Activated T-helper 2 cell treated with anti-CD3 and anti-CD28 coated beads, Interferon-gamma antibody, Interleukin-2, Interleukin-4, amounts not matched to agents 10 μg/mL and 5 μg/mL and 100 μg/mL, durations not matched to agents 14 hours and 24 hours and 36 hours (primary cell): ENCODE measurements around the gene SH3GLB1. TPM values are rescaled to one million over a fixed set of nuclear protein-coding genes. Genes with fewer than 3 reads are reported as not detected.

Source experiments
- DNase-seq: peaks from one replicate; pipeline ENCODE4 v3.0.0; 2021; ENCODE audit warnings: low spot score
- H3K27ac Mint-ChIP-seq: one replicate; pipeline ENCODE4 v1.8.0; 2021; ENCODE audit warnings: mixed read lengths
- H3K27me3 Mint-ChIP-seq: one replicate; pipeline ENCODE4 v1.8.0; 2021; ENCODE audit warnings: low read depth, mixed read lengths
- H3K36me3 Mint-ChIP-seq: one replicate; pipeline ENCODE4 v1.8.0; 2021; ENCODE audit warnings: low read depth, mixed read lengths
- H3K4me1 Mint-ChIP-seq: one replicate; pipeline ENCODE4 v1.8.0; 2021; ENCODE audit warnings: low read depth, mixed read lengths
- H3K4me3 Mint-ChIP-seq: one replicate; pipeline ENCODE4 v1.8.0; 2021; ENCODE audit warnings: low read depth, mild to moderate bottlenecking, moderate library complexity, mixed read lengths
- H3K9me3 Mint-ChIP-seq: one replicate; pipeline ENCODE4 v1.8.0; 2021; ENCODE audit warnings: mixed read lengths
- intact Hi-C: fragments of 100-400 bp; cut with micrococcal nuclease; formaldehyde crosslinking; loops from one replicate; pipeline ENCODE4 v1.15.1; 2023
- total RNA-seq: library from RNA; stranded (reverse); gene quantifications from 2 replicates; pipeline ENCODE4 v1.2.3, GENCODE V29; 2022

Gene SH3GLB1
- total RNA-seq, 1 donor from 2014 or later: 60.5 TPM

- Mint-ChIP-seq H3K9me3 (no peaks in the 10 kb centered on the region), H3K27ac (peak overlapping the region; percentile 93), H3K27me3 (peaks cover 8% of the 10 kb centered on the region), H3K4me1 (peaks cover 40% of the 10 kb centered on the region), H3K4me3 (peak overlapping the region; percentile 98), H3K36me3 (peaks cover 23% of the 10 kb centered on the region)
- DNase-seq: no peak
- intact Hi-C loops: loop anchor here (2.0 to 10.0 kb wide), 6 partner anchors 35 to 619 kb away; partner anchors contain the start of gene LMO4
These were observed 1.2 kb downstream of the SH3GLB1 start for GRCh38 chr1:86705665-86705985.

DNA sequence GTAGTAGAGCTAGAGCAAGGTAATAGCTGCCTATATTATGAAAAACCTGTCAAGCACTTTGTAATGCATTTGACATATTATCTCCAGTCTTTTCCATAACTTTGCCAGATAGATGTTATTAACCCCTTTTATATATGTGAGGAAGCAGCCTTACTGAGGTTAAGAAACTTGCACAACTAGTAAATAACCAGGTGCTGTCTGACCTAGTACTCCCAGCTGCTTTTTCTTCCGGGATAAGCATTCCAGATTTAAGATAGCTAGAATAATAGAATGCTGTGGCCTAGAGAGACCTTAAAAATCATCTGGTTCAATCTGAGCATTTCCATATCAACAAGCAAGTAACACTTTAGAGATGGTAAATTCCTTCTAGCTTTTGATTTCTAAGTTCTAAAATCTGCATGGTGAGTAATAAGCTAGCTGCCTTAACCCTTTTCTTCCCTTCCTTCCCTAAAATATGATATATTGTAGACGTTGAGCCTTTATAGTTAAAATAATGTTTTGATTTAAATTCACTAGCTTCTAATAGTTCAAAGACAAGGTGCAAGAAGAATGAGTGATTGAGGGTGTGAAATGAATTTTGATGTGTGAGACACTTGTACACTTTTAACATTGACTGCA is 1.8 kb downstream of the SH3GLB1 start:
- peaks cover 23% of the 10 kb centered on the region for H3K36me3 Mint-ChIP-seq
- H3K27ac Mint-ChIP-seq: peak overlapping the region; percentile 70
- intact Hi-C loops: loop anchor here (10.0 kb wide), 5 partner anchors 201 to 619 kb away; partner anchors contain the start of gene LMO4
- H3K9me3 Mint-ChIP-seq: no peaks in the 10 kb centered on the region
- H3K4me3 Mint-ChIP-seq: peak overlapping the region; percentile 98
- H3K4me1 Mint-ChIP-seq: peaks cover 40% of the 10 kb centered on the region
- no peak for DNase-seq
- peaks cover 8% of the 10 kb centered on the region for H3K27me3 Mint-ChIP-seq

DNA sequence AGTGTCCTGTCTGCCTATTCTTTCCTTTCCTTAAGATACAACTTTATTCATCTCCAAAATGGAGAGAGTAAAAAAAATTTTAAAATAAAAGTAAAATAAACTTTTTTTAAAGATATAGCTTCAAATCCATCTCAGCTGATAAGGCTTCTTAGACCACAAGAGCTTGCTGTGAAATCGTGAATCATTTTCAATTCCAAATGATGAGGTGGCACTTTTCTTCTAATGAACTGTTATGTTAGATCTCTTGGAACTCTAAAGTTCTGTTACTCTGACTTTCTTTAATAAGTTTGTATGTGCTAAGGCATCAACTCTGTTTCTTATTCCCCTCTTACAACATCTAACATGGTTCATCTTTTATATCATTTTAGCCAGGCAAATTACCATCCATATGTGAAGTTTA is 4.5 kb downstream of the SH3GLB1 start:
- Mint-ChIP-seq H3K4me3 (no peak overlapping the region), H3K36me3 (peaks cover 23% of the 10 kb centered on the region), H3K9me3 (no peaks in the 10 kb centered on the region), H3K4me1 (peaks cover 30% of the 10 kb centered on the region), H3K27me3 (no peaks in the 10 kb centered on the region), H3K27ac (no peak overlapping the region)
- DNase-seq: no peak
- intact Hi-C loops: loop anchor here (10.0 kb wide), 5 partner anchors 204 to 616 kb away; partner anchors contain the start of gene LMO4

GRCh38 chr1:86712088-86712860 is 7.9 kb downstream of the SH3GLB1 start:
- Mint-ChIP-seq H3K4me3 (no peak overlapping the region), H3K4me1 (peaks cover 27% of the 10 kb centered on the region), H3K27me3 (no peaks in the 10 kb centered on the region), H3K36me3 (peaks cover 26% of the 10 kb centered on the region), H3K27ac (no peak overlapping the region), H3K9me3 (no peaks in the 10 kb centered on the region)
- intact Hi-C loops: no loop called here
- no peak for DNase-seq

- intact Hi-C loops: no loop called here
These were observed 9.1 kb downstream of the SH3GLB1 start for GRCh38 chr1:86713477-86713876.

GRCh38 chr1:86714159-86714558 is 9.8 kb downstream of the SH3GLB1 start:
- H3K27ac Mint-ChIP-seq: peak overlapping the region; percentile 3
- H3K27me3 Mint-ChIP-seq: no peaks in the 10 kb centered on the region
- H3K4me1 Mint-ChIP-seq: peaks cover 24% of the 10 kb centered on the region
- no peak for DNase-seq
- H3K4me3 Mint-ChIP-seq: no peak overlapping the region
- H3K9me3 Mint-ChIP-seq: no peaks in the 10 kb centered on the region
- intact Hi-C loops: no loop called here
- peaks cover 24% of the 10 kb centered on the region for H3K36me3 Mint-ChIP-seq

More at GRCh38 chr1:86713477-86713876, 9.1 kb downstream of the SH3GLB1 start:
- H3K27me3 Mint-ChIP-seq: no peaks in the 10 kb centered on the region
- no peaks in the 10 kb centered on the region for H3K9me3 Mint-ChIP-seq
- no peak for DNase-seq
- H3K4me3 Mint-ChIP-seq: no peak overlapping the region
- H3K4me1 Mint-ChIP-seq: peaks cover 25% of the 10 kb centered on the region
- H3K36me3 Mint-ChIP-seq: peaks cover 22% of the 10 kb centered on the region
- H3K27ac Mint-ChIP-seq: no peak overlapping the region

DNA sequence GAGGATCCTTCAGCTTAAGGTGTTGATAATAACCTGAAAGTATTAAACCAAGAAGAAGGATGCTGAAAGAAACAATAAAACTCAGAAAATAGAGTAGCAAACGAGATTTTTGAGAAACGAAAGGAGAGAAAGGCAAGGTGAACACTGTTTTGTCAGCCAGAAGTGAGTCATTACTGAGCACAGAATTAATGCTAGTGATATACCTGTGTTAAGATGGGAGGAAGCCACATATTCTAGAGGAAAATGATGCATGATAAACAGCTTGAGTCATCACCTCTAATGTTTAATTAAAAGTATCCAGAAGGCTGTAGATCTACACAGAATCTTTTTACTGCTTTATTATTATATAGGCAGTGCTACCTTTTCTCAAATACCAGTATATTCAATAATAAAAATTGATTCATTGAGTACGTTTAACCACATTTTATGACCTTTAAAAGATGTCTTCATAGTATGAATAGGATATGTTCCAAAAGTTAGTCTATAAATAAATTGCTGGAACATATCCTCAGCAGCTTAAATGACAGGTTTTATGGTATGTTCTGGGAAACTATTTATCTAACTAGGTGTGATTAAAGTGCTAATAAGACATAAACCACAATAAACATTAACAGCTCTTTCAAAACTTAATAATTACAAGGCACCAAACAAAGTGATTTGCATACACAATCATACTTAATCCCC is 10.3 kb downstream of the SH3GLB1 start:
- intact Hi-C loops: no loop called here
- Mint-ChIP-seq H3K27me3 (no peaks in the 10 kb centered on the region), H3K4me1 (peaks cover 22% of the 10 kb centered on the region), H3K9me3 (no peaks in the 10 kb centered on the region), H3K4me3 (no peak overlapping the region), H3K36me3 (peaks cover 27% of the 10 kb centered on the region), H3K27ac (peak overlapping the region; percentile 3)
- DNase-seq: no peak

- Mint-ChIP-seq H3K27ac (no peak overlapping the region), H3K27me3 (no peaks in the 10 kb centered on the region), H3K36me3 (peaks cover 28% of the 10 kb centered on the region), H3K4me3 (no peak overlapping the region), H3K4me1 (peaks cover 14% of the 10 kb centered on the region), H3K9me3 (no peaks in the 10 kb centered on the region)
- no peak for DNase-seq
- intact Hi-C loops: no loop called here
These were observed 14.4 kb downstream of the SH3GLB1 start for GRCh38 chr1:86718786-86719185.

DNA sequence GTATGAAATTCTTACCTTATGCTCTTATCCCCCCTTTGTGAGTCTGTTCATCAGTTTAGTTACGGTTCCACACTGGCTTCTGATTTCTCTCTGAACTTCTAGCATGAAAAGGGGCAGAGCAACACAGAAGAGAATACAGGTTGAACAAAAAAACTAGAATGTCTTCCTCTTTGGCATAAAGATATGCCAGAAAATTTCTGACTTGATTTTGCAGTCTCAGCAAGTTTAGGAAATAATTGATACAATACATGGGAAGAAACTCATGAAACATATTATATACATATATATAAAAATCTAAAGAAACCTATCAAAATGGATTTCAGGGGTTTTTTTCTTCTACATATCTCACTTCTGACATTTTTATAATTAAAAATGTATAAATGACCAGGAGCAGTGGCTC is 27.0 kb downstream of the SH3GLB1 start:
- Mint-ChIP-seq H3K4me1 (peaks cover 3% of the 10 kb centered on the region), H3K4me3 (no peak overlapping the region), H3K36me3 (peaks cover 57% of the 10 kb centered on the region), H3K9me3 (no peaks in the 10 kb centered on the region), H3K27ac (no peak overlapping the region), H3K27me3 (no peaks in the 10 kb centered on the region)
- intact Hi-C loops: no loop called here
- DNase-seq: no peak

DNA sequence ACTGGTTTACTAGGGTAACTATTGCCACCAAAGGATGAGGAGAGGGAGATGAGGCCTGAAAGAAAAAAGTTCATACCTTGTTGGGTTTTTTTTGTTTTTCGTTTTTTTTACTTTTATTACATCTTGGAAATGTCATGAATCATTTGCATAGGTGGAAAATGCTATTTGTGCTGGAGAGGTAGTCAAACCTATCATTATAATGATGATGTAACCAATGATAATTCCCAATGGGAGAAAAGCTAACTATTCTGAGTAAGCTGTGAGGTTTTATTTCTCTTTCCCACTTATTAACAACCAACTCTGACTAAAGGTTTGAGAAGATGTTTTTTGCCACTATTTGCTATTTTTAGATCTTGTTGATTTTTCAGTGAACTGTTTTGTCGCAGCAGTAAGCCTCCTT is 29.0 kb downstream of the SH3GLB1 start:
- H3K9me3 Mint-ChIP-seq: no peaks in the 10 kb centered on the region
- no peak for DNase-seq
- H3K4me3 Mint-ChIP-seq: no peak overlapping the region
- peaks cover 60% of the 10 kb centered on the region for H3K36me3 Mint-ChIP-seq
- H3K4me1 Mint-ChIP-seq: peaks cover 3% of the 10 kb centered on the region
- no peak overlapping the region for H3K27ac Mint-ChIP-seq
- H3K27me3 Mint-ChIP-seq: no peaks in the 10 kb centered on the region
- intact Hi-C loops: no loop called here

DNA sequence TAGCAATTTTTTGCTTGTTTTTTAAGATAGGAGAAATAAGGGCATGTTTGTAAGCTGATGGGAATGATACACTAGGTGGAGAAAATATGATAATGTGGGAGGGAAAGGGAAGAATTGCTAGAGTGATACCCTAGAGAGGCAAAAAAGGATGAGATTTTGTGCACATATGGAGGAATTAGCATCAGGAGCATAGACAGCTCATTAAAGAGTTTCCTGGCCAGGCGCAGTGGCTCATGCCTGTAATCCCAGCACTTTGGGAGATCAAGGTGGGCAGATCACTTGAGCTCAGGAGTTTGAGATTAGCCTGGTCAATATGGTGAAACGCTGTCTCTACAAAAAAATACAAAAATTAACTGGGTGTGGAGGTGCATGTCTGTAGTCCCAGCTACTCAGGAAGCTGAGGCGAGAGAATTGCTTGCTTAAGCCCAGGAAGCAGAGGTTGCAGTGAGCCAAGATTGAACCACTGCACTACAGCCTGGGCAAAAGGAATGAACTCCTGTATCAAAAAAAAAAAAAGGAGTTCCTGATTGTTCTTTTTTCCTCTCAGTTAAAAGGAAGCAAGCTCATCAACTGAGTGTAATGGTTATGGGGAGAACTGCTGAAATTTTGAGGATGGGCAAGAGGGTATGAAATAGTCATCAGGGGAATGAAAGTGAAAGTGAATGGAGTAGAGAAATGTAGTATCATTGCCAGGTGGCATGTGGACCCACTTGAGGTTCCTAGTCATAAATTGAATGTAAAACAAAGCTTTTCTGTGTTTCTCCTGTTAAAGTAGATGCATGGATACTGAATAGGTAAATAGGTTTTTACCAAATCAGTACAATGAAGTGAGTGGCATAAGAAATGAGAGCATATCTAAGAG is 35.5 kb downstream of the SH3GLB1 start:
- Mint-ChIP-seq H3K36me3 (peaks cover 40% of the 10 kb centered on the region), H3K9me3 (no peaks in the 10 kb centered on the region)

DNA sequence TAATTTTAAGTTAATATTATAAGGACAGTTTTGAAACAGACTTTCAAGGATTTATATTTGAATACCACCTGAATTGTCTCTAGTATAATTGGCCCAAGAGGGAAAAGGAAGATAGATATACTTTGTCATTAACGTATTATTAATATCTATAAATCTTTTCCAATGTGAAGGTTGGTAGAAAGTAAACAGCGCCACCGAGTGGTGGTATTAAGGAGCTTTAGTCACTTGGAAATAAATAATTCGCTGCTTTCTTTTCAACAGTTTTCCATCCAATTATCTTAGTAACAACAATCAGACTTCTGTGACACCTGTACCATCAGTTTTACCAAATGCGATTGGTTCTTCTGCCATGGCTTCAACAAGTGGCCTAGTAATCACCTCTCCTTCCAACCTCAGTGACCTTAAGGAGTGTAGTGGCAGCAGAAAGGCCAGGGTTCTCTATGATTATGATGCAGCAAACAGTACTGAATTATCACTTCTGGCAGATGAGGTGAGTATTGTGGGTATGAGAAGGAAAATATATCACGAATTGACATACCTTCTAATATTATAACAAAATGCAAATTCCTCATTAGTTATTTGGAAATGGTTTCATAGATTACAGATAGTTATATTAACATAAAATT is 37.7 kb downstream of the SH3GLB1 start:
- DNase-seq: no peak

More for the DNA sequence above, 35.5 kb downstream of the SH3GLB1 start:
- H3K4me3 Mint-ChIP-seq: no peak overlapping the region
- intact Hi-C loops: loop anchor here (2.0 to 5.0 kb wide), 2 partner anchors 35 to 238 kb away; partner anchors contain the start of gene SH3GLB1
- H3K4me1 Mint-ChIP-seq: no peaks in the 10 kb centered on the region
- no peaks in the 10 kb centered on the region for H3K27me3 Mint-ChIP-seq
- no peak for DNase-seq
- H3K27ac Mint-ChIP-seq: no peak overlapping the region

More for the DNA sequence above, 37.7 kb downstream of the SH3GLB1 start:
- intact Hi-C loops: loop anchor here (2.0 to 5.0 kb wide), 2 partner anchors 37 to 240 kb away; partner anchors contain the start of gene SH3GLB1
- H3K4me3 Mint-ChIP-seq: no peak overlapping the region
- no peaks in the 10 kb centered on the region for H3K9me3 Mint-ChIP-seq
- H3K27me3 Mint-ChIP-seq: no peaks in the 10 kb centered on the region
- peaks cover 32% of the 10 kb centered on the region for H3K36me3 Mint-ChIP-seq
- no peaks in the 10 kb centered on the region for H3K4me1 Mint-ChIP-seq
- H3K27ac Mint-ChIP-seq: no peak overlapping the region
